Astrocyte of the spinal cord (primary cell): ENCODE data around the gene PRKCA.

ENCODE experiments used
- DNase-seq: peaks from one replicate; pipeline ENCODE4 v3.0.0; 2011; ENCODE audit warnings: low read depth, low spot score
- H3K4me3 ChIP-seq: 2 replicates; pipeline ENCODE4 v1.5.1; 2011; ENCODE audit warnings: low read depth, mild to moderate bottlenecking, low read length, moderate library complexity
- in situ Hi-C: cut with HindIII; loops from 2 replicates; pipeline ENCODE4 v1.10.0; 2017; ENCODE audit warnings: low sequenced_read_pairs
- TF ChIP-seq, protein P1 (sequence below): IDR thresholded peaks from 2 replicates; pipeline ENCODE4 v1.5.1; 2012; ENCODE audit warnings: low read depth, mild to moderate bottlenecking, low read length, inconsistent platforms

PRKCA gene

DNA sequence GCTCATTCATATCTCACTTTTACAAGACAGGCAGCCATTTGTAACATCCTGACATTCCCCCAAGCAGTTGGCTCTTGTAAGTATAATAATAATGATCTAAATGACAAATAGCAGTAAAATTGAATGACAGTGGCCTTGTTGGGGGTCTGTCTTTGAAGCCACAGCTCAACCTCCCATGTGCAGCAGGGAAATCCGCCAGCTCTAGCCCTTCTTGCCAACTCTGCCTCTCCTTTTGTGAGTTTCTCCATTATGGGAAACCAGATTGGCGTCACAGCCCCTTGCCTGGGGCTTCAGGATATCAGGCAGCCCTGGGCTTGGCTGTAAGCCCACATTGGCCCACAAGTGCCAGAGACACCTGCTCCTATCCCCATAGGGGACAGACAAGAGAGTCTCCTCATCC is 462.1 kb downstream of the PRKCA start:
- TF ChIP-seq, protein P1, sequence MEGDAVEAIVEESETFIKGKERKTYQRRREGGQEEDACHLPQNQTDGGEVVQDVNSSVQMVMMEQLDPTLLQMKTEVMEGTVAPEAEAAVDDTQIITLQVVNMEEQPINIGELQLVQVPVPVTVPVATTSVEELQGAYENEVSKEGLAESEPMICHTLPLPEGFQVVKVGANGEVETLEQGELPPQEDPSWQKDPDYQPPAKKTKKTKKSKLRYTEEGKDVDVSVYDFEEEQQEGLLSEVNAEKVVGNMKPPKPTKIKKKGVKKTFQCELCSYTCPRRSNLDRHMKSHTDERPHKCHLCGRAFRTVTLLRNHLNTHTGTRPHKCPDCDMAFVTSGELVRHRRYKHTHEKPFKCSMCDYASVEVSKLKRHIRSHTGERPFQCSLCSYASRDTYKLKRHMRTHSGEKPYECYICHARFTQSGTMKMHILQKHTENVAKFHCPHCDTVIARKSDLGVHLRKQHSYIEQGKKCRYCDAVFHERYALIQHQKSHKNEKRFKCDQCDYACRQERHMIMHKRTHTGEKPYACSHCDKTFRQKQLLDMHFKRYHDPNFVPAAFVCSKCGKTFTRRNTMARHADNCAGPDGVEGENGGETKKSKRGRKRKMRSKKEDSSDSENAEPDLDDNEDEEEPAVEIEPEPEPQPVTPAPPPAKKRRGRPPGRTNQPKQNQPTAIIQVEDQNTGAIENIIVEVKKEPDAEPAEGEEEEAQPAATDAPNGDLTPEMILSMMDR: no peak
- no peak for DNase-seq
- in situ Hi-C loops: no loop called here
- no peak overlapping the region for H3K4me3 ChIP-seq

DNA sequence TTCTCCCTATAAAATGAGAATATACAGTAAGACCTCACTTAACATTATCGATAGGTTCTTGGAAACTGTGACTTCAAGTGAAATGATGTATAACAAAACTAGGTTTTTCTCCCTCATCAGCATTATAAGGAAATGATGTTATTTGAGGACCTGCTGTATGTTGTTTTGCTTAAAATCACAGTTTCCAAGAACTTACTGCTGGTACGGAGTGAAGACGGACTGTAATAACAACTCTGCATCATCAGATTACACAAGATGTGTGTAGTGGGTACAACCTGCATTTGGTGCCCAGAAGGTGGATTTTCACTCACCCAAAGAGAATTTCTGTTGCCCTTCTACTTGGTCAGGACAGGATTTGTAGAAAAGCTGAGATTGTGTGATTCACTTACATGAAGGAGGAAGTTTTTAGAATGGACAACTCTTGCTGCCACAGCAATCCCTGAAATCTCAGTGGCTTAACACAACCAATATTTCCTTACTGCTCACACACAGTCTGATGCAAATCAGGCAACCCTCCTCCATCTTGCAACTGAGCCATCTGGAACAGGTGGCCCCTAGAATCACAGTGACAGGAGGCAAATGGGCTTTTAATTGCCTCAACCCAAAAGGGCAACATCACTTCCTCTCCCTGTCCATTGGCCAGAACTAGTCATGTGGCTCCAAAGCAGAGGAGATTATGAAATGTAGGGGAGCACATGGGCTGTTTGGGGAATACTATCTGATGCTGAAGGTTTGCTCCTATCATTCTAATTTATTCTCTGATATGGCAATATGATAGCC is 464.9 kb downstream of the PRKCA start:
- in situ Hi-C loops: no loop called here
- no peak for DNase-seq
- TF ChIP-seq, protein P1: no peak
- H3K4me3 ChIP-seq: no peak overlapping the region

DNA sequence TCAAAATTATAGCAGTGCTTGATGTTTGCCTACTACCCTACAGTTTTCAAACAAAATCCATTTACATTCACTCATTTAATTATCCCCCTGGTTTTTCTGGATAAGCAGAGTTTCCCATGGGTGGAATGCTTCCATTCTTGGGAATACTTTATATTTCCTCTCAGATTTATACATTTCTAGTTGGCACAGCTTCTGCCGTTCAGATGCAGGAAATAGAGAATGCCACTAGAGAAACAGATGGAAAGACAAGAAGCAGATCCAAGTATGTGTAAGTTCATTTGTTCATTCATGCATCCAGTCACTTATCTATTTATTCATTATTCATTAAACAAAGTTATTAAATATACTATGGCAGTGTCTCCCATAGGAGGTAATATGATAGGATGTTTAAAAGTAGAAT is 467.5 kb downstream of the PRKCA start:
- no peak overlapping the region for H3K4me3 ChIP-seq
- TF ChIP-seq, protein P1: no peak
- in situ Hi-C loops: no loop called here
- DNase-seq: no peak

DNA sequence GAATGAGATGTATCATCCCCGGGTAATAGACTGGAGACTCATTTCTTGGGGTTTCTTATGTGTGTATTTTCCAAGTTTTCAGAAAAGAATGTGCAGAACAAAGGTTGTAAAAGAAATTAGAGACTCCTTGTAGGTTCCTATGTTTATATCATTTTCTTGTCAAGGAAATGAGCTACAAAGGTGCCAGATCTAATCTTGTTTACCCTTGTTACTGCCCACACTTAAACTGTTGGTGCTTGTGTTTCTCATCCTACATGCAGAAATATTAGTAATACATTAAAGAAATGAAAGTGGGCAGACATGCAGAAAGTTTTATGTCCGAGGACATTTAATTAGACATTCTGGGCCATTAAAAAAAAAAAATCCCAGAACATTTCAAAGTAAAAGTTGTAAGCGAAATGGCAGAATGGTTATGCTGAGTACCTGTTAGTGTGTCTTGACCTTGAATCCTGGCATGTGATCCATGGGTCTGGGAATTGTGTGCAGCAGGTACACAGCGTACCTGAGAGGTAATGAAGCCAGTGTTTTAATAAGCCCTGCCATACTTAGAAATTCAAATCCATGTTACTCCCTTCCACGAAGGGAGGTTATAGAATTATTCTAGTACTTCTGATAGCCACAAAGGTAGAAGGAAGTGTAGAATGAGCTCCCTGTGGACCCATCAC is 469.9 kb downstream of the PRKCA start:
- TF ChIP-seq, protein P1: no peak
- in situ Hi-C loops: no loop called here
- no peak overlapping the region for H3K4me3 ChIP-seq
- no peak for DNase-seq

DNA sequence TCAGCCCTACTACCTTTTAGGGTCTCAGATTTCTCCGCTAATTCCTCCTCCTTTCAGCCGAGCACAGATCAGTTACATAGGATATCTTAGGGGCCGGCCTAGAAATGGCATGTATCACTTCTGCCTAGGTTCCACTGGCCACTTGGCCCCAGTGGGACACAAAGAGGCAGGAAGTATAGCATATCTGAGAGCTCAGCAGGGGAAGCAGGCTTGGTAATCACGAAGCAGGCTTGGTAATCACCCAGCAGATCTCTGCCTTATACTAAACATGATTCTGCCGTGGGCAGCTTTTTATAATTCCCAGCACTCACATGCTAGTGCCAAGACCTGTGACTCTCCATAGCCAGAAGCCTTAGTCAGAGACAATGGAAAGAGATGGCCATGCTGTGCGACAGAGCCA is 472.9 kb downstream of the PRKCA start:
- no peak overlapping the region for H3K4me3 ChIP-seq
- DNase-seq: no peak
- TF ChIP-seq, protein P1: no peak
- in situ Hi-C loops: no loop called here

DNA sequence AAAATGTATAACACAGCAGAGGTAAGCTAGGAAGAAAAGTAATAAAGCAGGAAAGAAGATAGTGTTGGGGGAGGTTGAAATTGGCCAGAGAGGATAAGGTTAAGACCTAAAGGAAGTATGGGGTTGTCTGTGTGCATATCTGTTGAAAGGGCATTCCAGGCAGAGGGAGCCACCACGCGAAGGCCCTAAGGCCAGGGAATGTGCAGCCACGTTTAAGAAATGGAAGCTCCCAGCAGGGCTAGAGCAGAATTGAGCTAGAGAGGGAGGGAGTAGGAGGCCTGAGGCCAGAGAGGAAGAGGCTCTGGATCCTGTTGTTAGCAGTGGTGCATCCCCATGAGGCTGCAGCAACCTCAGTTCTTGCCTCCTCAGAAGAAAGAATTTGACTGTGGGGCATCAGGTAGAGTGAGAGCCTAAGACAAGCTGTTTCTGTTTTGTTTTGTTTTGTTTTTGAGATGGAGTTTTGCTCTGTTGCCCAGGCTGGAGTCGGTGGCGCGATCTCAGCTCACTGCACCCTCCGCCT is 473.5 kb downstream of the PRKCA start:
- in situ Hi-C loops: no loop called here
- no peak for DNase-seq
- TF ChIP-seq, protein P1: no peak
- H3K4me3 ChIP-seq: no peak overlapping the region
